ENCODE results near the gene NUP188.

The NUP188 gene

DNA sequence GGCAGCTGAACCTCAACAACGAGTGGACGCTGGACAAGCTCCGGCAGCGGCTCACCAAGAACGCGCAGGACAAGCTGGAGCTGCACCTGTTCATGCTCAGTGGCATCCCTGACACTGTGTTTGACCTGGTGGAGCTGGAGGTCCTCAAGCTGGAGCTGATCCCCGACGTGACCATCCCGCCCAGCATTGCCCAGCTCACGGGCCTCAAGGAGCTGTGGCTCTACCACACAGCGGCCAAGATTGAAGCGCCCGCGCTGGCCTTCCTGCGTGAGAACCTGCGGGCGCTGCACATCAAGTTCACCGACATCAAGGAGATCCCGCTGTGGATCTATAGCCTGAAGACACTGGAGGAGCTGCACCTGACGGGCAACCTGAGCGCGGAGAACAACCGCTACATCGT lies 39.1 kb upstream of the NUP188 start:
- no peak overlapping the region for H3K4me3 ChIP-seq (ENCODE audit: low read depth, low read length)
- no peak for DNase-seq (ENCODE audit: low read depth)
- TF ChIP-seq, protein P1, sequence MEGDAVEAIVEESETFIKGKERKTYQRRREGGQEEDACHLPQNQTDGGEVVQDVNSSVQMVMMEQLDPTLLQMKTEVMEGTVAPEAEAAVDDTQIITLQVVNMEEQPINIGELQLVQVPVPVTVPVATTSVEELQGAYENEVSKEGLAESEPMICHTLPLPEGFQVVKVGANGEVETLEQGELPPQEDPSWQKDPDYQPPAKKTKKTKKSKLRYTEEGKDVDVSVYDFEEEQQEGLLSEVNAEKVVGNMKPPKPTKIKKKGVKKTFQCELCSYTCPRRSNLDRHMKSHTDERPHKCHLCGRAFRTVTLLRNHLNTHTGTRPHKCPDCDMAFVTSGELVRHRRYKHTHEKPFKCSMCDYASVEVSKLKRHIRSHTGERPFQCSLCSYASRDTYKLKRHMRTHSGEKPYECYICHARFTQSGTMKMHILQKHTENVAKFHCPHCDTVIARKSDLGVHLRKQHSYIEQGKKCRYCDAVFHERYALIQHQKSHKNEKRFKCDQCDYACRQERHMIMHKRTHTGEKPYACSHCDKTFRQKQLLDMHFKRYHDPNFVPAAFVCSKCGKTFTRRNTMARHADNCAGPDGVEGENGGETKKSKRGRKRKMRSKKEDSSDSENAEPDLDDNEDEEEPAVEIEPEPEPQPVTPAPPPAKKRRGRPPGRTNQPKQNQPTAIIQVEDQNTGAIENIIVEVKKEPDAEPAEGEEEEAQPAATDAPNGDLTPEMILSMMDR (IDR thresholded peaks at IDR 0.05; ENCODE audit: control insufficient read depth, extremely low read depth, insufficient read depth): no peak

DNA sequence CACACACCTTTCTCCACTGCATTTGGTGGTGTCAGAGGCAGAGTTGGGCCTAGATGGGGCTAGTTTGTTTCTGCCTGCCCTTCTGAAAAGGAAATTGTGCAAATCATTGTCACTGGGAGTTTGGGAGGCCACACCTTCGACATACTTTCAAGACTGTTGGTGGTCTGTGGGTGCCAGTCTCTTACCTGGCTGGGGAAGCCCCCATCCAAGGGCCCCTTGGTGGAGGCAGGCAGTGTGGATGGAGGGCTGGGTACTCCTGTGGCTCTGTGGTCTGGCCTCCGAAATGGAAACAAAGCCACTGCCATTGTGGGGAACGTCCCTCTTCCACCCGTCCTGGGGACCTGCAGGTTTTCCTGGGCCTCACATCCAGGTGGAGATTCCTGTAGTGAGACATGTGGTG lies 37.6 kb upstream of the NUP188 start:
- TF ChIP-seq, protein P1 (IDR thresholded peaks at IDR 0.05; ENCODE audit: control insufficient read depth, extremely low read depth, insufficient read depth): no peak
- no peak for DNase-seq (ENCODE audit: low read depth)

DNA sequence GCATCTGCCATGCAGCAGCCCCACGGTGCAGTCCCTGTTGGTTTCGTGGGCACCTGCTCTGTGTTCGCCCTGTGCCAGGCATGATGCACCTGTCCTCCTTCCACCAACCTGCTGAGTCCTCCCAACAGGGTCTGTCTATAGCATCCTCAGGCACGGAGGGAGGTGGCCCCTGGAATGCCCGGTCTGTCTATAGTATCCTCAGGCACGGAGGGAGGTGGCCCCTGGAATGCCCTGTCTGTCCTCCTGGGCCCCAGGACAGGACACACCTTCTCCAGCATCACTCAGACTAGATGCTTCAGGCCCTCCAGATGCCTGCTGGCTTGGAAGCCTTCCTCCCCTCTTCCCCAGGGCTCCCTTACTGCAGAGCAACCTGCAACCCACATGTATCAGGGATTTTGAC lies 36.6 kb upstream of the NUP188 start:
- TF ChIP-seq, protein P1 (IDR thresholded peaks at IDR 0.05; ENCODE audit: control insufficient read depth, extremely low read depth, insufficient read depth): no peak

More for the DNA sequence above, 37.6 kb upstream of the NUP188 start:
- H3K4me3 ChIP-seq (ENCODE audit: low read depth, low read length): no peak overlapping the region

DNA sequence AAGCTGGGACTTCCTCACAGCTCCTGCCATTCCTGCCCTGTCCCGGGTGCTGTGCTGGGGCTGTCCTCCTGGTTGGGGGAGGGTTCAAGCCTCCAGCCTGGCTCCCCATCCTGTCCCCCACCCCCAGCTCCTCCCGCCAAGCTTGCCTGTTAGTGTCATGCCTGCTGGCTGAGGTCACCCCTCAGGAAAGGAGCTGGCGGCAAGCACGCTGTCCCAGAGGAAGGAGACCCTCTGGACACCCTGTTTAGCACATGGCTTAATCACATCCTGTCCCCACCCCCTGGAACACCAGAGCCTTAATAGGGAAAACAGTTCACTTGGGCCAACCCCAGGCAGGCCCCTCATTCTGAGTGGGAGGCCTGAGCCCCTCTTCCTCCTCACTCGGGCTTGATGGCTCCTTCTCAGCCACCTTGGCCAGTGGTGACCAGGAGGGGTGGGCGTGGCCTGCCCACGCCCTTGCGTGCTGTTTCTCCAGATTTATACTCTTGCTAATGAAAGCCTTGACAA lies 35.9 kb upstream of the NUP188 start:
- no peak for DNase-seq (ENCODE audit: low read depth)
- TF ChIP-seq, protein P1 (IDR thresholded peaks at IDR 0.05; ENCODE audit: control insufficient read depth, extremely low read depth, insufficient read depth): no peak
- no peak overlapping the region for H3K4me3 ChIP-seq (ENCODE audit: low read depth, low read length)

More for the DNA sequence above, 36.6 kb upstream of the NUP188 start:
- H3K4me3 ChIP-seq (ENCODE audit: low read depth, low read length): no peak overlapping the region
- DNase-seq (ENCODE audit: low read depth): no peak

DNA sequence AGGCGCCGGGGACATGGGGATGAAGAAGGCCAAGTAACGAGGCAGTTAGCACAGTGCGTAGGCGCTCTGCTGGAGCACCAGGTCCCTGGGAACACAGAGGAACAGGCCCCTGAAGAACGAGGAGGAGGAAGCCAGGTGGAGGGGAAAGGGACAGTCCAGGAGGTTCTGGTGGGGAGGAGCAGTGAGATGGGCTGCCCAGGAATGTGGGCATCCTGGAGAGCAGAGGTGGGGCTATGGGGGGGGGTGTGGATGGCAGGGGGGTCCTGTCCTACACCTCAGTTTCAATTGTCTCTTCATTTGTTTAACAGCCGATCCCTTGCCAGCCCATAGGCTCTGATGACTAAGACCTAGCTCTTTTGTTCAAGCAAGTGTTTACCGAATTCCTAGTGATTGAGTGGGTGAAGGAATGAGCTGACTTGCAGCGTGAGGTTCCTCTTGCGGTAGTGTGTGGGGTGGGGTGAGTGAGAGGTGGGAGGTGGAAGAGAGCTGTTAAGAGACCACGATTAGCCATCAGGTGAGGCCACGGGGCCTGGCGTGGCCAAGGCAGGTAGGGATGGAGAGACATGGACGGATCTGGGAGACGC lies 35.1 kb upstream of the NUP188 start:
- DNase-seq (ENCODE audit: low read depth): no peak
- TF ChIP-seq, protein P1 (IDR thresholded peaks at IDR 0.05; ENCODE audit: control insufficient read depth, extremely low read depth, insufficient read depth): no peak

DNA sequence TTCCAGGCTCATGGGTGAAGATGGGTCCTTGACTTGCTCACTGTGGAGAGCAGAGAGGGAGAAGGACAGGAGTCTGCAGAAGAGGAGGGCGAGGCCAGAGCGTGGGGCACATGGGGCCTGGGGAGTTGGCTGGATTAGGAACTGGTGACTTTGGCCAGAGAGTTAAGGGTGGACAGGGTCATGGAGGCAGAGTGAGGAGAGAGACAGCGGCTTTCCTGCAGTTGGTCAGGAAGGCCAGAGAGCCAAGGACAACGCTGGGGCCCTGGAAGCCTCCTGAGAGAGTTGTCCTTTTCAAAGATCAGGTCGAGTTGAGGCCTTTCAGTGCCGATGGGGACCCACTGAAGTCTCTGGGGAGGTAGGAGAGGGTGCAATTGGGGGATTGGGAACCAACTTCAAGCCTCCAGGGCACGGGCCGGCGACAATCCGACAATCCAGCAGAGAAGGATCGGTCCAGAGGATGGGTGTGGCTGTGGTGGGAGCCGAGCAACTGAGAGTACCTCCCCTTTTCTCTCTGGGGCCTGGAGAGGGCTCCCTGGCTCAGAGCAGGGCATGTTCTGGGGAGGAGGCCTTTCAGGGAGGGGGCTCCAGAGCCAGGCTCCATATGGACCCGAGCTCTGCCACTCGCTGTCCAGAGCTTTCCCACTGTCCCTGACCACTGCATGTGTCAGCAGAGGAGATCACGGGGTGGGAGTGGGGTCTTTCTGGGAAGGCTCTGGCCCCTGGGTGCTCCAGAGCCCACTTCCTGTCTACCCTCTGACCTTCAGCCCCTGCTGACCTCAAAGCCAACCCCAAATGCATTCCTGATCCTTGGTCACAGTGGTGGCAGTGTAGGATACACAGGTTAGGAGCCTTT lies 34.2 kb upstream of the NUP188 start:
- no peak for DNase-seq (ENCODE audit: low read depth)
- no peak overlapping the region for H3K4me3 ChIP-seq (ENCODE audit: low read depth, low read length)
- TF ChIP-seq, protein P1 (IDR thresholded peaks at IDR 0.05; ENCODE audit: control insufficient read depth, extremely low read depth, insufficient read depth): no peak

More for the DNA sequence above, 35.1 kb upstream of the NUP188 start:
- H3K4me3 ChIP-seq (ENCODE audit: low read depth, low read length): no peak overlapping the region
